ENCODE measurements around the gene NLRP9. TPM values are rescaled to one million over a fixed set of nuclear protein-coding genes. Genes with fewer than 3 reads are reported as not detected.

Gene NLRP9
- total RNA-seq, 1 donor from 2014 or later, result not detected

DNA sequence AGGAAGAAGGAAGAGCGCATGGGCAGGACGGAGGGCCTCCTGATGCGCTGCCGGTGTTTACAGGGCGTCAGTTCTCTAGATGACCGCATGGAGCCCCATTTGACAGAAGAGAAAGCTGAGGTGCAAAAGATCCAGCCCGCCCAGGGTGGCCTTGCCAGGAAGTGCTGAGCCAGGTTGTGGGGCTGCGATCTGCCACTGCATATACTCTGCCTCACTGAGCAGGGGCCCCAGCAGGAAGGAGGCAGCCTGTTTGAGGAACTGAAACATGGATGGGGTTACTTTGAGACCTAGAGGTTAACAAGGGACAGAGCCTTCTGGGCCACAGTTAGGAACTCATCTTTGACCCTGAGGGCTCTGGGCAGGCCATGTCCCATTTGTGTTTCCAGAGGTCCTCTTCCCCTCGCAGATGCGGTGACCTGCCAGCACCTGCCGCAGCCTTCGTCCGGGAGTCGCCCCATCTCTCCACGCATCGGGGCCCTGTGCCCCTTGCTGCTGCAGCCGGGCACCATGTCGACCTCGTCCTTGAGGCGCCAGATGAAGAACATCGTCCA is 60.0 kb downstream of the NLRP9 start:
- H3K4me1 ChIP-seq, result peaks cover 44% of the 10 kb centered on the region
- intact Hi-C loops (cut with DNase I), result no loop called here
- no peaks in the 10 kb centered on the region for H3K27me3 ChIP-seq (ENCODE audit: low read depth)
- peaks cover 58% of the 10 kb centered on the region for H3K36me3 ChIP-seq
- H3K4me3 ChIP-seq, result peak overlapping the region; percentile 7
- TF ChIP-seq, protein P1, sequence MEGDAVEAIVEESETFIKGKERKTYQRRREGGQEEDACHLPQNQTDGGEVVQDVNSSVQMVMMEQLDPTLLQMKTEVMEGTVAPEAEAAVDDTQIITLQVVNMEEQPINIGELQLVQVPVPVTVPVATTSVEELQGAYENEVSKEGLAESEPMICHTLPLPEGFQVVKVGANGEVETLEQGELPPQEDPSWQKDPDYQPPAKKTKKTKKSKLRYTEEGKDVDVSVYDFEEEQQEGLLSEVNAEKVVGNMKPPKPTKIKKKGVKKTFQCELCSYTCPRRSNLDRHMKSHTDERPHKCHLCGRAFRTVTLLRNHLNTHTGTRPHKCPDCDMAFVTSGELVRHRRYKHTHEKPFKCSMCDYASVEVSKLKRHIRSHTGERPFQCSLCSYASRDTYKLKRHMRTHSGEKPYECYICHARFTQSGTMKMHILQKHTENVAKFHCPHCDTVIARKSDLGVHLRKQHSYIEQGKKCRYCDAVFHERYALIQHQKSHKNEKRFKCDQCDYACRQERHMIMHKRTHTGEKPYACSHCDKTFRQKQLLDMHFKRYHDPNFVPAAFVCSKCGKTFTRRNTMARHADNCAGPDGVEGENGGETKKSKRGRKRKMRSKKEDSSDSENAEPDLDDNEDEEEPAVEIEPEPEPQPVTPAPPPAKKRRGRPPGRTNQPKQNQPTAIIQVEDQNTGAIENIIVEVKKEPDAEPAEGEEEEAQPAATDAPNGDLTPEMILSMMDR (IDR thresholded peaks at IDR 0.05), result no peak
- H3K27ac ChIP-seq, result peak overlapping the region; percentile 43
- DNase-seq (peak; percentile 72), ATAC-seq (peak in 1 of 2 donors; percentile 51)
- no peaks in the 10 kb centered on the region for H3K9me3 ChIP-seq

GRCh38 chr19:55677572-55678028 is 60.6 kb downstream of the NLRP9 start:
- Histone ChIP-seq H3K36me3 (peaks cover 58% of the 10 kb centered on the region), H3K4me3 (peak overlapping the region; percentile 85), H3K9me3 (no peaks in the 10 kb centered on the region), H3K27ac (peak overlapping the region; percentile 43), H3K27me3 (ENCODE audit: low read depth) (no peaks in the 10 kb centered on the region), H3K4me1 (peaks cover 42% of the 10 kb centered on the region)
- TF ChIP-seq, protein P1 (IDR thresholded peaks at IDR 0.05), result no peak
- intact Hi-C loops (cut with DNase I), result no loop called here
- peak; percentile 40 for DNase-seq
- no peak for ATAC-seq

- Histone ChIP-seq H3K27me3 (ENCODE audit: low read depth) (no peaks in the 10 kb centered on the region), H3K27ac (peak overlapping the region; percentile 43), H3K36me3 (peaks cover 58% of the 10 kb centered on the region), H3K4me3 (peak overlapping the region; percentile 85), H3K4me1 (peaks cover 42% of the 10 kb centered on the region), H3K9me3 (no peaks in the 10 kb centered on the region)
- TF ChIP-seq, protein P1 (IDR thresholded peaks at IDR 0.05), result no peak
- intact Hi-C loops (cut with DNase I), result no loop called here
- DNase-seq, result no peak
- no peak for ATAC-seq
Observed at GRCh38 chr19:55676889-55677505, 61.2 kb downstream of the NLRP9 start.

GRCh38 chr19:55676383-55676782 is 61.8 kb downstream of the NLRP9 start:
- Histone ChIP-seq H3K4me1 (peaks cover 42% of the 10 kb centered on the region), H3K27ac (peak overlapping the region; percentile 90), H3K4me3 (peak overlapping the region; percentile 85), H3K9me3 (no peaks in the 10 kb centered on the region), H3K36me3 (peaks cover 60% of the 10 kb centered on the region), H3K27me3 (ENCODE audit: low read depth) (no peaks in the 10 kb centered on the region)
- ATAC-seq, result no peak
- no peak for DNase-seq
- intact Hi-C loops (cut with DNase I), result no loop called here
- TF ChIP-seq, protein P1 (IDR thresholded peaks at IDR 0.05), result no peak

GRCh38 chr19:55675661-55676354 is 62.4 kb downstream of the NLRP9 start:
- H3K9me3 ChIP-seq, result no peaks in the 10 kb centered on the region
- peaks cover 42% of the 10 kb centered on the region for H3K4me1 ChIP-seq
- intact Hi-C loops (cut with DNase I), result no loop called here
- peak overlapping the region; percentile 85 for H3K4me3 ChIP-seq
- peak overlapping the region; percentile 90 for H3K27ac ChIP-seq
- peaks cover 58% of the 10 kb centered on the region for H3K36me3 ChIP-seq
- H3K27me3 ChIP-seq (ENCODE audit: low read depth), result no peaks in the 10 kb centered on the region
- TF ChIP-seq, protein P1 (IDR thresholded peaks at IDR 0.05), result no peak
- DNase-seq, result no peak
- no peak for ATAC-seq

All from lower lobe of right lung (tissue), 2 donors.